HUDEP-2 (cell line): ENCODE results near the gene DLG2.
A peak's percentile ranks its signal among the peaks of the same experiment; 100 is the strongest.
"Not testable (repeated sequence)": the region's sequence is repeated elsewhere in the genome, so short reads cannot be mapped to it uniquely, and the experiment has no call there.

Experiments
- DNase-seq, 76 experiments: peaks; one replicate each; lab custom pipeline; 2025; ENCODE audit not compliant: unreplicated experiment in 76 of 76; lab: John Stamatoyannopoulos, UW

Gene DLG2

DNA sequence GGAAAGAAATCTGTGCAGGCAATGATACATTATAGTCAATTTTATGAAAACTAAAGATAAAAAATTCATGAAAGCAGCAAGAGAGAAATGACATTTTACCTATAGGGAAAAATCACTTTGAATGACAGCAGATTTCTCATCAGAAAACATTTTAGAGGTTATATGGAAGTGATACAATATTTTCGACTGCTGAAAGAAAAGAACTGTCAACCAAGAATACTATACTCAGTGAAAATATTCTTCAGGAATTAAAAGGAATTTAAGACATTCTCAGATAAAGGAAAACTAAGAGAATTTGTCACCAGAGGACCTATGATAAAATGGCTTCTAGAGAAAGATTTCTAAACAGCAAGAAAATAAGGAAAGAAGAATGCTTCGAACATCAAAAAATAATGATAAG lies 820.8 kb downstream of the DLG2 start:
- no peak for DNase-seq

DNA sequence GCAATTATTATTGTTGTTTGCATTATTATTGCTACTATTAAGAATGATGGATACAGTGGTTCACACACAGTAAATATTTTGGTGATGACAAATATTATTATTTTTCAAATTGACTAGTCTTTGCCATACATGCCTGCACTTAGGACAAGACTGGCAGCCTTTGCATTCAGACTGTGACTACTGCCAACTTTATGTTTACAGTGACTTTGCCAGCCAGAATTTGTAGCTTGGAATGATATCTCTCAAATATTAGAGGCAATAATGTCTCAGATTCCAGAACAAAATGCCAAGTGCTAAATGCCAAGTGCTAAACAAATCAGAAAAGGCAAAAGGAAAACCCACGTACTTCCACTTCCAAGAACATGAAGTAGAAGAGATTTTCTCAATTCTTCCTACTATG lies 823.1 kb downstream of the DLG2 start:
- DNase-seq, result no peak

DNA sequence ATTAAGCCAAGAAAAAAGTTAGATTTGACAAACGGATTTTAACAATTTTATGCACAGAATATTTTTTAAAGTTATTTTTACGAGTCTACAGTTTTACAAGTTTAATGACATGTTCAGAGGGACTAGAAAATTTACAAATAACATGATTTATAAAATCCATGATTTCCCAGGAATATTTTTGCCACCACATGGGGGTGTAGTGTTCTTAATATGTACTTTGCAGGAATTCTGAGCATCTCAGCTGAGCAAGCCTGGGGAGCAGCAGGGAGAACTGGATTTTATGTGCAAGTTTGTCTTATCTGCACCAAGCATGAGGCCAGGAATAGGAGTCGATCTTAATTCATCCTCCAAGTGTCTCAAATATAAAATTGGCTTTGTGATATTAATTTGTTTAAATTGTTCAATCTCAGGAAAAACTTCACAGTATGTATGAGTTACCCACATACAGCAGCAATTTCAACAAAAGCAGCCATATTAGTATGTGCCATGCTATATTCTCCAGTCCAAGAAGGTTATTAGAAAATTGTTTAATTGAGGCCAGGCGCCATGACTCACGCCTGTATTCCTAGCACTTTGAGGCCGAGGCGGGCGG lies 826.3 kb downstream of the DLG2 start:
- no peak for DNase-seq

DNA sequence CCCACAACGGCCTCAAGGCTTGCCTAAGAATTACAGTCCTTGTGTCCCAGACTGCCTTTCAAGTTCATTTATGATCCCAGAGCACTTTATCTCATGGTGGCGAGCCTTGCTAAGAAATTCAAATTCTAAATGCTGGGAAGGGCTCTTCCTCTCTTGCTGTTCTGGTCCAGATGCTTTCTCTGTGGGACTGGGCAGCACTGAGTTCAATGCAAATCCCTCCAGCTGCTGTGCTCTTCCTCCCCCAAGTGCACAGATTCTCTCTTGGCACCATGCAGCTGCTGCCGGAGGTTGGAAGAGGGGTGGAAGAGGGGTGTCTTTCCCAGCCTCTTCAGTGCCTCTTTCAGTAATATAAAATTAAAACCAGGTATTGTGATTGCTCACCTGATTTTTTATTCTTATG lies 828.0 kb downstream of the DLG2 start:
- DNase-seq, result no peak

DNA sequence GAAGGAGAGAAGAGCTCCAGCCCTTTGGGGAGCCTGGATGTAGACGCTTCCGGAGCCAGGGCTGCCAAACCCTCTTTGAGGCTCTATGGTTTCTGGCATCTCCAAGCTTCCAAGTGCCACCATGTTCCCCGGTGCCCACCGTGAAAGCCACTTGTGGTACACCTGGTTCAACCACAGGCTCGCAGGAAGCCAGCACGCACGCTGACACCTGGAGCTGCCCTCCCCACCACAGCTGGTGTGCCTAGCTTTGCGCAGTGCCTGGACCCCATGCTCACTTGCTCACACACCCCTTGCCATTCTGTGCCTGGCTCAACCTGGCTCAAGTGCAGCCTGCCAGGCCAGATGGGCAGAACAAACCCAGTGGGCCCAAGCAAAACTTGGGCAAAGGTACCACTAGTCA lies 831.4 kb downstream of the DLG2 start:
- DNase-seq, result no peak

DNA sequence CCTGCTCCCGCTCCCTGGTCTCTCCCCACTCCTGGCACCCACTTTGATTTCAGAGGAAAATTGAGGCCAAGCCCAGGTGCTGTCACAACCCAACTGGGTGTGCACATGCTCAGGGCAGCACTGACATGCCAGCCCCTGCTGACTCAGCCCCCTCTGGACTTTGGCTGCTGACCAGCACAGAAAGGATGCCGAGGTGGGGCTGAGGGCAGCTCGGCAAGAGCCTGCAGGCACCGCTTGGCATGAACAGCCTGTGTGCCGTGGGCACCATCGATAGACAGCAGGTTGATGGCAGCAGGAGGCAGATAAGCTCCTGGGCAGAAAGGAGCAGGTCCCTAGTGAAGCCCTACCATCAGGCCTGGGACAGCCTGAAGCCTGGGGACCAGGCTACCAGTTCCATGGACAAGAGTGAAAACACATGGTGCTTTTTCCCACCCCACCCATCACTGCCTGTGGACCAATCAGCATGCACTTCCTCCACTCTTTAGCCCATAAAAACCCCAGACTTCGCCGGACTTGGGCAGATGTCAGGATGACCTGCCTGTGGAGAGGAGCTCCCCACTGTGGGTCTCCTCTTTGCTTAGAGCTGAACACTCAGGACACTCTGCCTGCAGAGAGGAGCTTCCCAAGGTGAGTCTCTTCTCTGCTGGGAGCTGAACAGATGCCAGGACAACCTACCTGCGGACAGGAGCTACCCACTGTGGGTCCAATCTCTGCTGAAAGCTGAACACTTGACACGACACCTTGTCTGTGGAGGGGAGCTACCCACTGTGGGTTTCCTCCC lies 832.3 kb downstream of the DLG2 start:
- no peak for DNase-seq

DNA sequence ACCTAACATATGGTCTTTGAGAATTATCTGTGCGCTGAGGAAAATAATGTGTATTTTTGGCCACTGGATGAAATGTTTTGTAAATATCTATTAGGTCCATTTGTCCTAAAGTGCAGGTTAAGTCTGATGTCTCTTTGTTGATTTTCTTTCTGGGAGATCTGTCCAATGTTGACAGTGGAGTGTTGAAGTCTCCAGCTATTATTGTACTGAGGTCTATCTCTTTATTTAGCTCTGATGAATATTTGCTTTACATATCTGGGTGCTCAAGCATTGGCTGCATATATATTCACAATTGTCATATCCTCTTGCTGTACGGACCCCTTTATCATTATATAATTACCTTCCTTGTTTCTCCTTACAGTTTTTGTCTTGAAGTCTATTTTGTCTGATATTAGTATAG lies 833.8 kb downstream of the DLG2 start:
- DNase-seq, result no peak

DNA sequence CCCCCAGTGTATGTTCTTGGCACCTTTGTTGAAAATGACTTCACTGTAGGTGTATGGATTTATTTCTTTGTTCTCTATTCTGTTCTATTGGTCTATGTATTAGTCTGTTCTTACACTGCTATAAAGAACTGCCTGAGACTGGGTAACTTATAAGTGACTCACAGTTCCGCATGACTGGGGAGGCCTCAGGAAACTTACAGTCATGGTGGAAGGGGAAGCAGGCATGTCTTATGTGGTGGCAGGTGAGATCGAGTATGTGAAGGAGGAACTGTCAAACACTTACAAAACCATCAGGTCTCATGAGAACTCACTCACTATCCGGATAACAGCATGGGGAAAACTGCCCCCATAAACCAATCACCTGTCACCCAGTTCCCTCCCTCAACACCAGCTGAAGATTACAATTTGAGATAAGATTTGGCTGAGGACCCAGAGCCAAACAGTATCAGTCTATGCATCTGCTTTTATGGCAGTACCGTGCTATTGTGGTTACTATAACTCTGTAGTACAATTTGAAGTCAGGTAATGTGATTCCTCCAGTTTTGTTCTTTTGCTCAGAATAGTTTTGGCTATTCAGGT lies 836.2 kb downstream of the DLG2 start:
- DNase-seq, result no peak

DNA sequence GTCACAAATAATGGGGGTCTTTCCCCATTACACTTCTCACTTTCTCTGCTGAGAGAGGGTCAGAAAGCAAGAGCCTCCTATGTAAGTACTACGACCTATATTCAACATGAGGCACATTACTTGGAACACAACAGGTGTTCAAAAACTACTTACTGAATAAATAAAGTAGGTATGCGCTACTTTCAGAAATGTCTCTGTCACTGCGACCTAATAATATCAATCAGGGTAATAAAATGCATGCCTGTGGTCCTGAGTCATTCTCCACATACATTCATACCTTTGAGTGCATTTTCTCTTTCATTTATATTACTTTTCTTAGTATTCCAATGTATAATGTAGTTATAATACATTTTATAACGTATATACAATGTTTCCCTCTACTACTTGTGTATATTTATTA lies 838.9 kb downstream of the DLG2 start:
- no peak for DNase-seq

DNA sequence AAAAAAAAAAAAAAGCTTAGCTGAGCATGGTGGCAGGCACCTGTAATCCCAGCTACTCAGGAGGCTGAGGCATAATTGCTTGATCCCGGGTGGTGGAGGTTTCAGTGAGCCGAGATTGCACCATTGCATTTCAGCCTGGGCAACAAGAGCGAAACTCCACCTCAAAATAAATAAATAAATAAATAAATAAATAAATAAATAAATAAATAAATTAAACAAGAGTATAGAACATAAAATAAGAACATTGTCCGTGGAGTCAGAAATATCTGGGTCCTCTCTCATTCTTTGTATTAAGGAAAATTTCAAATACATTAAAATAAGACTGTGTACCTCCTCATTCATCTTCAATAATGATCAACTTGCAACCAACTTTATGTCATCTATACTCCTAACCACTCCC lies 843.0 kb downstream of the DLG2 start:
- not testable (repeated sequence) for DNase-seq

DNA sequence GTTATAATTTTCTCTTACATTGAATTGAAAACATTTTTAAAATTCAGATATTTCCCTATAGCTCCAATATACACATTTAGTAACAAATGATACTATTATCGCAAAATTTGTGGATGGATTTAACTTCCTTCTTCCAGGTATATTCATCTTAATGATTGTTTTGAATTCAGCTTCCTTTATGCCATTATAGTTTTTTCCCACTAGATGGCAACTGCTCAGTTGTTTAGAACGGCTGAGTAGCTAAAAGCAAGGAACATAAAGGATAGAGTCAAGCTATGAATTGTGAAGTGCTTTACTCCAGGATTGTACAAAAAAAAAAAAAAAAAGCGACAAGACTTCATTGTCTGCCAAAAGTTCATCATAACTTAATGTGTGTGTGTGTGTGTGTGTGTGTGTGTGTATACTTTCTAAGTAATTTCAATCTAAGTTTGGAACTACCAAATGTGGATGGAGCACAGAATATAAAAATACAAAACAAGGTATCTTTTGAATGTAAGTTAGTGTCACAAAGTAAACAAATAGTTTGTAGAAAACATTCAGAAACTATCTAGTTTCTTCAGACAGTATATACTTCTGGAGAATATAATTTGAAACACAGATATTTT lies 846.4 kb downstream of the DLG2 start:
- DNase-seq, result peak in 2 of 76 experiments; percentile 1

DNA sequence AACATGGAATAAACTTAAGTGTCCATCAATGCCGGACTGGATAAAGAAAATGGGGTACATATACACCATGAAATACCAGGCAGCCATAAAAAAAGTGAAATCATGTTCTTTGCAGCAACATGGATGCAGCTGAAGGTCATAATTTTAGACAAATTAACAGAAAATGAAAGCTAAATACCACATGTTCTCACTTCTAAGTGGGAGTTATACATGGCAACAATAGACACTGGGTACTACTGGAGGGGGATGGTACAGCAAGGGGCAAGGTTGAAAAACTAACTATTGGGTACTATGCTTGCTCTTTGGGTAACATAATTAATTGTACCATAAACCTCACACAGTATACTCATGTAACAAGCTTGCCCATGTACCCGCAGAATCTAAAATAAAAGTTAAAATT lies 851.6 kb downstream of the DLG2 start:
- DNase-seq, result no peak

DNA sequence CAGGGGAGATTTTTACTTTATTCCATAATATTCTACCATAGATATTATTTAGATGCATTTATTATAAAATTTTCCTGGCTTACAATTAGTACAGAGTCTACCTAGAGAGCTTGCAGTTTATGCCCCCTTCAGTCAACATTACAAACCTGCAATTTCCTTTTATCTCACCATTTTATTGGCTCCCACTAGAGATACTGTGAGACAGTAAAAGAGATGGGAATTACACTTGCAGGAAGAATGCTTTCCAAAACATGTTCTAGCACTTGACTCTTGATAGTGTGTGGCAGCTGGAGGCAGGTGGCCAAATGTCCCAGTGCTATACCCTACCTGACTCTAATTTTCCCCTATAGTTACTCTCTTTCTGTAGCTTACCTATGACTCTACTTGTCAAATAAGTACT lies 863.2 kb downstream of the DLG2 start:
- no peak for DNase-seq

DNA sequence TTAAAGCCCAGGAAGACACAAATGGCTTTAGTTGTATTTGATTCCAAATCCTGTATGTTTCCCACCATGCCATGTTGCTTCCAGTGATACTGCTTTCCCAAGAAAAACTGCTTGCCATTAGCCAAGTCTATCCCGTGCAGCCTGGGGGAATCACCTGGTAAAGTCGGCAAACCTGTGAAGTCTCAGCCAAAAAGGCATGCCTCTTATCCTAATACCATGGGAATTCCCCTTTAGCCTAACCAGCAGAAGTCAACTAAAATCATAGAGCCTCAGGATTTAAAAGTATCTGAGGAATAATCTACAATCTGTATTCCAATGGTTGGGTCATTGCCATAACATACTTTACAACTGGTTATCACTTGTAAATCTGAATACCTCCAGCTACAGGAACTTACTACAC lies 869.4 kb downstream of the DLG2 start:
- DNase-seq, result no peak

DNA sequence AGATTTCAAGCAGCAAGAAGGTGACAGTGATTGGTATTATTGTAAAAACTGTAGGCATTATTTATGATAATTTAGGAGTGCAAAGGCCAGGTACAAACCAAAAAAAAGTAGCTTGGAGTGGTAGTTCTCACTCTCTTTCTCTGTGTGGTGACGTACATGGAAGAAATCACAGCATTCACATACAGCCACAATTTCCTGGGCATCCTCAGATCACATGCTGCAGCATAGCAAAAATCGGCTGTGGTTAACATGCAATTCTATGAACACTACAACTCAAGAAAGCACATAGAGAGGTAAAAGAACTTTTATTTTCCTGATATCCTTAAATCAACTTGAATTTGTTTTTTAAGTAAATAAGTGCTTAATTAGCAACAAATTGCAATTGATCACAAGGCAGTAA lies 875.8 kb downstream of the DLG2 start:
- DNase-seq, result no peak

DNA sequence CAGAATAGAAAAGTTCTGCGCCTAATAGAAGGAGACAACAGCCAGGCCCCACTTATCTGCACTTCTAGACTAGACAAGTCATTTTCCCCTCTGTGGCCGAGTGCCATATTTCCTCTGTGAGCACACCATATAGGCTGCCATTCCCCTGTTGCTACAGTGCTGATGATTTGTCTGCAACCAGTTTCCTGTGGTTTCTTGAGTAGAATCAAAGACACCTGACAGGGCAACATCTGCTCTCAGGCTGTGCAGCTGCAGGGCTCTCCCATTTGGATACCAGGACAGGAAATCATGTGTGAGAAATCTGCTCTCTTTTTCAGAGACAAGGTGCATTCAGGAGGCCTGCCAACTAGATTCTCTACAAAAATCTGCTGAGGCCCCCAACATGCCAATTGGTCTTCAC lies 879.3 kb downstream of the DLG2 start:
- DNase-seq, result no peak

DNA sequence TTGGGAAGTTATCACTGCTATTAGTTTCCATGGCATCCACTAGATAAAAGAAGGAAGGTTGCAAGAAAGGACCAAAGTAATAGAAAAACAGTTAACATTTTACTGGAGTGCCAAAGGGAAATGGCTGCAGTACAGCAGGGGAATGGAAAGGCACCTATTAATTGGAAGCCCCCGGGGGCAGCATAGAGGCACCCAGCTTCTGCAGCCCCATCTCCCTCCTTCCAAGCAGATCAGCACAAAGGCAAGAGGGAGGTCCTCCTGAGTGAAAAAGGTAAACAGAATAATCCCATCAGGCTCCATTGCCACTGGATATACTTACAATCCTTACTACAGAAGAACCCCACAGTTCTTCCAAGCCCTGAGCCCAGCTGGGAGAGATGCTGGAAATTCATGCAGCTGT lies 887.1 kb downstream of the DLG2 start:
- no peak for DNase-seq

DNA sequence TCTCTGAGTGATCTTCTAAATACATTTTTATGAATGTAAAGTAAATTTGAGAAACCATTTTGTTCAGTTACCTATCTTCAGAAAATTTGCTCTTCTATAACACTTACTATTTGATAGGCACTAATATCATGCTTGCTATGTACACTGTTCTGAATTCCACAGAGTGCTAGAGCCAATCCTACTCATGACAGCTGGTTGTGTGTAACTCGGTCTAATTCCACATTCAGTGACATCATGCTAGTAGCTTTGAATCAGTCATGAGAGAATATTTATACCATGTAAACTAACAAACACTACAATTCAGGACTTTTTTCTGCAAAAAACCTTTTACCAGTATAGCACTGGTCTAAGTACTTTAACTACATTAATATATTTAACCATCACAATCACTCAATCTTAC lies 902.9 kb downstream of the DLG2 start:
- no peak for DNase-seq

DNA sequence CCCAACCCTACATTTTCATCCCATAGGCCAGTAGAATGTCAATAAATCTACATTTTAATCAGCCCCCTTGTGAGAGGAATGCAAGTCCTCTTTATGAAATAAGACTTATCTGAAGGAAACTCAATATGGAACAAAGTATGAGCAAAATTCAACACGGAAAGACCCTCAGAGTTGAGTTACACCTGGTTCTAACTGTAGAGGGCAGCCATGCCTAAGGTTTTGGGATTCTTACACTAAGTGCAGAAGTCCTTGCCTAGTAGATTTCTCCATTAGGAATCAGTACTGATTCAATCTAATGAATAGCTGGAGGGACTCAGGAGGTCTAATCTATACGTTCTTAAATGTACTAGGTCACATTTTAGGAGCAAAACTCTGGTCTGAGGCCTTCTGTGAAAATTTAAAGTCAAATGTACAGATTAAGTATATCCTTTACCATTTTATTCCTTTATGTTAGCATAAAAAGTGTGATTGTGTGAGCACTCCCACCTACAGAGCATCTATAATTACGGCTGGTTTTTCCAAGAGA lies 904.5 kb downstream of the DLG2 start:
- DNase-seq, result no peak

DNA sequence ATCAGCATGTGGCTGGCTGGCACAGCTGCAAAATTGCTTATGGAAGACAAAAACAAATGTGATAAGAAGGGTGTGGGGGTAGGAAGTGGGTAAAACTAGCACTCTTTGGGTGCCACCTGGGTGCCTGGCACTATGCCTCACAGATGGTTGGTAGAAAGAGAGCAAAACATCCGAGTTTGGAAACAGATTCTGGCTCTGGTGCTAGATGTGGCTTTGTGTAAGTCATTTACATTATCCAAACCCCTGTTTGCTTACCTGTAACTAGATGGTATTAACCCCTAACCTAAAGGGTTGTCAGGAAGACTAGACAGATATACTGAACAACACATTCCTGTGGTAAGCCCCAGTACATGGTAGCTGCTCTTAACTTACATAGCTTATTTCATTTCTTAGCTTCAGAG lies 905.6 kb downstream of the DLG2 start:
- no peak for DNase-seq

DNA sequence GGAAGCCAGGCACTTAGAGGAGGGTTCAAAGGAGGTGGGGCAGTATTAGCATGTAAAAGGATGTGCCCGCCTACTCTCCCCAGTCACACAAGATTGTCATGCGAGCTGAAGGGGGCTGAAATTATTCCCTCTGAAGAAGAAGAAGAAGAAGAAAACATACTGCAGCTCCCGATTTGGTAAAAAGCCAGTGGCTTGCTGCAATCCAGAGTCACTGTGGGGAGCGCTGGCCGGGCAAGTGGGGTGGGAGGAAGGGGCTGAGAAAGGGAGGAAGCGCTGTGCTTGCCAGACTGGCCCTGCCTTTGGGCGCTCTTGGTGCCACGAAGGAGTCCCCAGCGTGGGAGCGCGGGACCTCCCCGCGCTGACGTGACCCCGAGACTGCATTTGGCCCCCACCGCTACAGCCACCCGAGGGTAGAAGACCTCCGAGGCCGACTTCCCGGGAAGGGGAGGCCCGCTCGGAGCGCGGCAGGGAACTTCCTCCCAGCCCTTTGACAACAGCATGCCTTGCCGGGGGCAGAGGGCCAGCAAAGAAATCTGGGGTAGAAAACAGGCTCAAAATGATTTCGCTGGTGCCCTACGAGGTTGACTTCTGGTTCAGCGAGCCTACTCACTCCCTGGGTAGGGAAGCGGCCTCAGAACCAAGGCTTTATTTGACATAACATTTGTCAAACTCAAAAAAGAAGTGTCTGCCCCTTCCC lies 906.3 kb downstream of the DLG2 start:
- DNase-seq, result no peak
